HEK293 (cell line): Measurements from ENCODE around the gene PLCH2.

Experiments used
- CTCF ChIA-PET: fragments of 350-600 bp; formaldehyde crosslinking; extraction: SDS; loops from one replicate; lab custom pipeline; 2021; ENCODE audit warnings: antibody characterized with exemption; lab: Yijun Ruan, JAX
- POLR2A ChIA-PET: fragments of 300-600 bp; formaldehyde crosslinking; extraction: SDS; loops from one replicate; lab custom pipeline; 2020; ENCODE audit warnings: antibody characterized with exemption, inconsistent platforms; lab: Yijun Ruan, JAX
- H3K27ac ChIP-seq: fragments of 200-500 bp; sonication (Bioruptor generic); 2 replicates; pipeline ENCODE4 v1.5.1; 2014; ENCODE audit warnings: low read depth, low read length, control low read depth, inconsistent platforms; ENCODE audit errors: extremely low read depth
- H3K36me3 ChIP-seq, 2 experiments: fragments of 200-500 bp in 1 of 2; sonication (Bioruptor generic) in 1 of 2; 1 replicate in 1 of 2; 2 replicates in 1 of 2; pipeline ENCODE4 v1.5.1; 2014 to 2017; ENCODE audit warnings: inconsistent platforms in 2 of 2, low read length in 2 of 2; ENCODE audit not compliant: control insufficient read depth in 2 of 2, insufficient read depth in 1 of 2
- H3K4me1 ChIP-seq: fragments of 200-500 bp; sonication (Bioruptor generic); 2 replicates; pipeline ENCODE4 v1.5.1; 2014; ENCODE audit warnings: mild to moderate bottlenecking, low read length, inconsistent platforms; ENCODE audit not compliant: control insufficient read depth, insufficient read depth
- H3K4me3 ChIP-seq: 2 replicates; pipeline ENCODE4 v1.5.1; 2011; ENCODE audit warnings: low read depth, mild to moderate bottlenecking, control low read depth, low read length, moderate library complexity
- H3K9me3 ChIP-seq: fragments of 200-500 bp; sonication (Bioruptor generic); 2 replicates; pipeline ENCODE4 v1.5.1; 2014; ENCODE audit warnings: low read depth, low read length, inconsistent platforms; ENCODE audit not compliant: control insufficient read depth, insufficient read depth
- GFI1B ChIP-seq: fragments of 450-650 bp; formaldehyde crosslinking; IDR thresholded peaks from 2 replicates; pipeline ENCODE4 v1.5.1; 2016; ENCODE audit warnings: missing biosample characterization, missing genetic modification characterization
- HOXC10 ChIP-seq: sonication (generic); formaldehyde crosslinking; IDR thresholded peaks from 2 replicates; pipeline ENCODE4 v1.8.1; 2023; ENCODE audit warnings: mild to moderate bottlenecking, missing genetic modification reagents
- KLF9 ChIP-seq: fragments of 450-650 bp; formaldehyde crosslinking; IDR thresholded peaks from 2 replicates; pipeline ENCODE4 v1.5.1; 2016; ENCODE audit warnings: missing biosample characterization, missing genetic modification characterization, low read depth
- MYNN ChIP-seq: fragments of 450-650 bp; formaldehyde crosslinking; IDR thresholded peaks from 2 replicates; pipeline ENCODE4 v1.5.1; 2016; ENCODE audit warnings: missing biosample characterization, missing genetic modification characterization, borderline replicate concordance
- PATZ1 ChIP-seq: fragments of 450-650 bp; formaldehyde crosslinking; IDR thresholded peaks from 2 replicates; pipeline ENCODE4 v1.5.1; 2016; ENCODE audit warnings: missing biosample characterization, missing genetic modification characterization
- PBX3 ChIP-seq: sonication (generic); formaldehyde crosslinking; IDR thresholded peaks from 2 replicates; pipeline ENCODE4 v1.8.1; 2022; ENCODE audit warnings: mild to moderate bottlenecking, moderate library complexity, missing genetic modification reagents
- SCRT1 ChIP-seq: fragments of 450-650 bp; formaldehyde crosslinking; IDR thresholded peaks from 2 replicates; pipeline ENCODE4 v1.5.1; 2016; ENCODE audit warnings: missing biosample characterization, missing genetic modification characterization, borderline replicate concordance
- ZBTB8A ChIP-seq: fragments of 450-650 bp; formaldehyde crosslinking; IDR thresholded peaks from 2 replicates; pipeline ENCODE4 v1.5.1; 2016; ENCODE audit warnings: missing biosample characterization, missing genetic modification characterization
- ZIC2 ChIP-seq: fragments of 450-650 bp; formaldehyde crosslinking; IDR thresholded peaks from 2 replicates; pipeline ENCODE4 v1.5.1; 2016; ENCODE audit warnings: missing biosample characterization, missing genetic modification characterization
- ZNF121 ChIP-seq: fragments of 450-650 bp; formaldehyde crosslinking; IDR thresholded peaks from 2 replicates; pipeline ENCODE4 v1.5.1; 2016; ENCODE audit warnings: missing biosample characterization, missing genetic modification characterization
- ZNF138 ChIP-seq: fragments of 450-650 bp; formaldehyde crosslinking; IDR thresholded peaks from 2 replicates; pipeline ENCODE4 v1.5.1; 2016; ENCODE audit warnings: missing biosample characterization, missing genetic modification characterization, borderline replicate concordance
- ZNF174 ChIP-seq: fragments of 450-650 bp; formaldehyde crosslinking; IDR thresholded peaks from 2 replicates; pipeline ENCODE4 v1.5.0; 2017; ENCODE audit warnings: missing biosample characterization, mild to moderate bottlenecking, missing genetic modification characterization
- ZNF341 ChIP-seq: fragments of 450-650 bp; formaldehyde crosslinking; IDR thresholded peaks from 2 replicates; pipeline ENCODE4; 2016; ENCODE audit warnings: low read depth, missing biosample characterization, missing genetic modification characterization
- ZNF37A ChIP-seq: fragments of 450-650 bp; IDR thresholded peaks from 2 replicates; pipeline ENCODE4 v1.5.1; 2018; ENCODE audit warnings: missing biosample characterization, missing genetic modification characterization
- ZNF426 ChIP-seq: fragments of 450-650 bp; formaldehyde crosslinking; IDR thresholded peaks from 2 replicates; pipeline ENCODE4 v1.5.1; 2017; ENCODE audit warnings: missing biosample characterization, missing genetic modification characterization, mild to moderate bottlenecking, inconsistent platforms, moderate library complexity
- ZNF48 ChIP-seq: fragments of 450-650 bp; formaldehyde crosslinking; IDR thresholded peaks from 2 replicates; pipeline ENCODE4 v1.5.1; 2016; ENCODE audit warnings: missing biosample characterization, missing genetic modification characterization
- ZNF624 ChIP-seq: fragments of 450-650 bp; formaldehyde crosslinking; IDR thresholded peaks from 2 replicates; pipeline ENCODE4 v1.5.1; 2017; ENCODE audit warnings: missing biosample characterization, missing genetic modification characterization
- ZNF645 ChIP-seq: fragments of 450-650 bp; formaldehyde crosslinking; IDR thresholded peaks from 2 replicates; pipeline ENCODE4; 2016; ENCODE audit warnings: missing biosample characterization, missing genetic modification characterization
- ZNF654 ChIP-seq: fragments of 450-650 bp; formaldehyde crosslinking; IDR thresholded peaks from 2 replicates; pipeline ENCODE4 v1.5.1; 2016; ENCODE audit warnings: low read depth, missing biosample characterization, missing genetic modification characterization
- ZNF776 ChIP-seq: fragments of 450-650 bp; formaldehyde crosslinking; IDR thresholded peaks from 2 replicates; pipeline ENCODE4 v1.5.0; 2017; ENCODE audit warnings: missing biosample characterization, missing genetic modification characterization, borderline replicate concordance
- TF ChIP-seq, protein P1 (sequence below): fragments of 450-650 bp; formaldehyde crosslinking; IDR thresholded peaks from 2 replicates; pipeline ENCODE4 v1.5.1; 2016; ENCODE audit warnings: missing biosample characterization, missing genetic modification characterization, low read depth
- TF ChIP-seq, protein P2 (sequence below): fragments of 450-650 bp; formaldehyde crosslinking; IDR thresholded peaks from 2 replicates; pipeline ENCODE4 v1.5.1; 2016; ENCODE audit warnings: missing biosample characterization, missing genetic modification characterization
- TF ChIP-seq, protein P3 (sequence below): fragments of 450-650 bp; formaldehyde crosslinking; IDR thresholded peaks from 2 replicates; pipeline ENCODE4 v1.5.1; 2016; ENCODE audit warnings: missing biosample characterization, missing genetic modification characterization
- TF ChIP-seq, protein P4 (sequence below): fragments of 450-650 bp; formaldehyde crosslinking; IDR thresholded peaks from 2 replicates; pipeline ENCODE4 v1.5.1; 2016; ENCODE audit warnings: missing biosample characterization, missing genetic modification characterization

The PLCH2 gene

DNA sequence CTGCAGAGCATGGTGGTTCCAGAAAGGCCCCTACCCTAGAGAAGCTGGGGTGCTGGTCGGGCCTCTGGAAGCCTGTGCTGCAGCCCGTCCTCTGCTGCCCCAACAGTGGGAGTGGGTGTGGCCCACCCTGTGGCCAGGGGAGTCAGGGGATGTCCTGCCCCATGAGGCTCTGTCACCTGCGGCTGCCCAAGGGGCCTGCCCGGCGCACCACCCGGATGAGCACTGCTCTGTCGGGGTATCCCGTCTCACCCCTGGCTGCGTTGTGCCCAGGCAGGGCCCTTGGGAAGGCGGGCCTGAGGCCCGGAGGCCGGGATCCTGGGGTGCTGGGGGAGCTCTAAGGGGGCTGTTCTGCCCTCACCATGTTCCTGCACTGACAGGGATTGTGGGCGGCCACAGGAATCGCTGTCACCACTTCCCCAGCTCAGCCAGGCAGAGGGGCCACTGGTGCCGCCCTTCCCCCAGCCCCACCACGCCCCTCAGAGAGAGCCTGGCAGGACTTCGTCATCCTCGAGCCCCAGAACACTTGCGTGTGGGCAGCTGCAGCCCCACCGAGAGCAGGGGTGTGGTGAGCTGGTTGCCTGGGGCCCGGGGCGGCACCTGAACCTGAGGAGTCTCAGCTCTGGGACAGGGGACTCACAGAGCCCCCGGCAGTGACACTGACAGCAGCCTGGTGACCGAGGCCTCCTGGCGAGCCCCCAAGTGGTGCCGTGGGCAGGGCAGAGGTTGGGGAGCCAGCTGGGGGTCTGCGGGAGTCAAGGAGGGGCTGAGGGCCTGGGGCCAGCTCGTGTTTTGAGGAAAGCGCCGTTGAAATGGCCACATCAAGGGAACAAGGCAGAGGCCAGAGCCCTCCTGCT, 30.1 kb downstream of the PLCH2 start:
- Histone ChIP-seq H3K27ac (no peak overlapping the region), H3K4me1 (no peaks in the 10 kb centered on the region), H3K9me3 (no peaks in the 10 kb centered on the region), H3K36me3 (peaks cover 0 to 43% of the 10 kb centered on the region in 2 experiments; a peak in 1 of 3 replicates), H3K4me3 (no peak overlapping the region)
- ChIA-PET CTCF (no interaction called here), POLR2A (interaction anchor here (0.6 to 1.5 kb wide), 3 partner anchors 21 to 1228 kb away, joined by 4 to 7 read pairs (median 5); partner anchors contain the start of gene PANK4)
- TF ChIP-seq ZNF776: no peak
- TF ChIP-seq ZNF121 (tag by site-specific recombination): no peak
- no peak for TF ChIP-seq ZNF138 (tag by site-specific recombination)
- TF ChIP-seq ZBTB8A: no peak
- TF ChIP-seq ZNF654 (tag by site-specific recombination): no peak
- TF ChIP-seq ZNF48 (tag by site-specific recombination): no peak
- TF ChIP-seq, protein P1, sequence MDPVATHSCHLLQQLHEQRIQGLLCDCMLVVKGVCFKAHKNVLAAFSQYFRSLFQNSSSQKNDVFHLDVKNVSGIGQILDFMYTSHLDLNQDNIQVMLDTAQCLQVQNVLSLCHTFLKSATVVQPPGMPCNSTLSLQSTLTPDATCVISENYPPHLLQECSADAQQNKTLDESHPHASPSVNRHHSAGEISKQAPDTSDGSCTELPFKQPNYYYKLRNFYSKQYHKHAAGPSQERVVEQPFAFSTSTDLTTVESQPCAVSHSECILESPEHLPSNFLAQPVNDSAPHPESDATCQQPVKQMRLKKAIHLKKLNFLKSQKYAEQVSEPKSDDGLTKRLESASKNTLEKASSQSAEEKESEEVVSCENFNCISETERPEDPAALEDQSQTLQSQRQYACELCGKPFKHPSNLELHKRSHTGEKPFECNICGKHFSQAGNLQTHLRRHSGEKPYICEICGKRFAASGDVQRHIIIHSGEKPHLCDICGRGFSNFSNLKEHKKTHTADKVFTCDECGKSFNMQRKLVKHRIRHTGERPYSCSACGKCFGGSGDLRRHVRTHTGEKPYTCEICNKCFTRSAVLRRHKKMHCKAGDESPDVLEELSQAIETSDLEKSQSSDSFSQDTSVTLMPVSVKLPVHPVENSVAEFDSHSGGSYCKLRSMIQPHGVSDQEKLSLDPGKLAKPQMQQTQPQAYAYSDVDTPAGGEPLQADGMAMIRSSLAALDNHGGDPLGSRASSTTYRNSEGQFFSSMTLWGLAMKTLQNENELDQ: no peak
- TF ChIP-seq PBX3 (CRISPR knock-in tag): no peak
- TF ChIP-seq, protein P2, sequence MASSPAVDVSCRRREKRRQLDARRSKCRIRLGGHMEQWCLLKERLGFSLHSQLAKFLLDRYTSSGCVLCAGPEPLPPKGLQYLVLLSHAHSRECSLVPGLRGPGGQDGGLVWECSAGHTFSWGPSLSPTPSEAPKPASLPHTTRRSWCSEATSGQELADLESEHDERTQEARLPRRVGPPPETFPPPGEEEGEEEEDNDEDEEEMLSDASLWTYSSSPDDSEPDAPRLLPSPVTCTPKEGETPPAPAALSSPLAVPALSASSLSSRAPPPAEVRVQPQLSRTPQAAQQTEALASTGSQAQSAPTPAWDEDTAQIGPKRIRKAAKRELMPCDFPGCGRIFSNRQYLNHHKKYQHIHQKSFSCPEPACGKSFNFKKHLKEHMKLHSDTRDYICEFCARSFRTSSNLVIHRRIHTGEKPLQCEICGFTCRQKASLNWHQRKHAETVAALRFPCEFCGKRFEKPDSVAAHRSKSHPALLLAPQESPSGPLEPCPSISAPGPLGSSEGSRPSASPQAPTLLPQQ (tag by site-specific recombination): no peak
- no peak for TF ChIP-seq HOXC10
- TF ChIP-seq ZNF174: no peak
- TF ChIP-seq ZNF624 (tag by site-specific recombination): no peak
- no peak for TF ChIP-seq PATZ1
- no peak for TF ChIP-seq MYNN (tag by site-specific recombination)
- no peak for TF ChIP-seq ZNF341 (tag by site-specific recombination)
- TF ChIP-seq KLF9: peak; percentile 51
- peak; percentile 67 for TF ChIP-seq ZIC2 (tag by site-specific recombination)
- TF ChIP-seq ZNF645 (tag by site-specific recombination): no peak
- TF ChIP-seq, protein P3, sequence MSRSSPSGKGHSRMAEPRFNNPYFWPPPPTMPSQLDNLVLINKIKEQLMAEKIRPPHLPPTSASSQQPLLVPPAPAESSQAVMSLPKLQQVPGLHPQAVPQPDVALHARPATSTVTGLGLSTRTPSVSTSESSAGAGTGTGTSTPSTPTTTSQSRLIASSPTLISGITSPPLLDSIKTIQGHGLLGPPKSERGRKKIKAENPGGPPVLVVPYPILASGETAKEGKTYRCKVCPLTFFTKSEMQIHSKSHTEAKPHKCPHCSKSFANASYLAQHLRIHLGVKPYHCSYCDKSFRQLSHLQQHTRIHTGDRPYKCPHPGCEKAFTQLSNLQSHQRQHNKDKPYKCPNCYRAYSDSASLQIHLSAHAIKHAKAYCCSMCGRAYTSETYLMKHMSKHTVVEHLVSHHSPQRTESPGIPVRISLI (tag by site-specific recombination): no peak
- TF ChIP-seq GFI1B (tag by site-specific recombination): no peak
- no peak for TF ChIP-seq ZNF426 (tag by site-specific recombination)
- TF ChIP-seq ZNF37A (tag by site-specific recombination): no peak
- no peak for TF ChIP-seq SCRT1 (tag by site-specific recombination)
- TF ChIP-seq, protein P4, sequence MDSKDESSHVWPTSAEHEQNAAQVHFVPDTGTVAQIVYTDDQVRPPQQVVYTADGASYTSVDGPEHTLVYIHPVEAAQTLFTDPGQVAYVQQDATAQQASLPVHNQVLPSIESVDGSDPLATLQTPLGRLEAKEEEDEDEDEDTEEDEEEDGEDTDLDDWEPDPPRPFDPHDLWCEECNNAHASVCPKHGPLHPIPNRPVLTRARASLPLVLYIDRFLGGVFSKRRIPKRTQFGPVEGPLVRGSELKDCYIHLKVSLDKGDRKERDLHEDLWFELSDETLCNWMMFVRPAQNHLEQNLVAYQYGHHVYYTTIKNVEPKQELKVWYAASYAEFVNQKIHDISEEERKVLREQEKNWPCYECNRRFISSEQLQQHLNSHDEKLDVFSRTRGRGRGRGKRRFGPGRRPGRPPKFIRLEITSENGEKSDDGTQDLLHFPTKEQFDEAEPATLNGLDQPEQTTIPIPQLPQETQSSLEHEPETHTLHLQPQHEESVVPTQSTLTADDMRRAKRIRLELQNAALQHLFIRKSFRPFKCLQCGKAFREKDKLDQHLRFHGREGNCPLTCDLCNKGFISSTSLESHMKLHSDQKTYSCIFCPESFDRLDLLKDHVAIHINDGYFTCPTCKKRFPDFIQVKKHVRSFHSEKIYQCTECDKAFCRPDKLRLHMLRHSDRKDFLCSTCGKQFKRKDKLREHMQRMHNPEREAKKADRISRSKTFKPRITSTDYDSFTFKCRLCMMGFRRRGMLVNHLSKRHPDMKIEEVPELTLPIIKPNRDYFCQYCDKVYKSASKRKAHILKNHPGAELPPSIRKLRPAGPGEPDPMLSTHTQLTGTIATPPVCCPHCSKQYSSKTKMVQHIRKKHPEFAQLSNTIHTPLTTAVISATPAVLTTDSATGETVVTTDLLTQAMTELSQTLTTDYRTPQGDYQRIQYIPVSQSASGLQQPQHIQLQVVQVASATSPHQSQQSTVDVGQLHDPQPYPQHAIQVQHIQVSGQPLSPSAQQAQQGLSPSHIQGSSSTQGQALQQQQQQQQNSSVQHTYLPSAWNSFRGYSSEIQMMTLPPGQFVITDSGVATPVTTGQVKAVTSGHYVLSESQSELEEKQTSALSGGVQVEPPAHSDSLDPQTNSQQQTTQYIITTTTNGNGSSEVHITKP: no peak
